Measurements from ENCODE around the gene TMEM141. TPM values are rescaled to one million over a fixed set of nuclear protein-coding genes. Genes with fewer than 3 reads are reported as not detected.
"Not testable (repeated sequence)": the region's sequence is repeated elsewhere in the genome, so short reads cannot be mapped to it uniquely, and the experiment has no call there.

The TMEM141 gene
- total and polyA plus RNA-seq, 5 donors from 2014 or later: 20.7 to 39.3 (median 32.9) TPM

DNA sequence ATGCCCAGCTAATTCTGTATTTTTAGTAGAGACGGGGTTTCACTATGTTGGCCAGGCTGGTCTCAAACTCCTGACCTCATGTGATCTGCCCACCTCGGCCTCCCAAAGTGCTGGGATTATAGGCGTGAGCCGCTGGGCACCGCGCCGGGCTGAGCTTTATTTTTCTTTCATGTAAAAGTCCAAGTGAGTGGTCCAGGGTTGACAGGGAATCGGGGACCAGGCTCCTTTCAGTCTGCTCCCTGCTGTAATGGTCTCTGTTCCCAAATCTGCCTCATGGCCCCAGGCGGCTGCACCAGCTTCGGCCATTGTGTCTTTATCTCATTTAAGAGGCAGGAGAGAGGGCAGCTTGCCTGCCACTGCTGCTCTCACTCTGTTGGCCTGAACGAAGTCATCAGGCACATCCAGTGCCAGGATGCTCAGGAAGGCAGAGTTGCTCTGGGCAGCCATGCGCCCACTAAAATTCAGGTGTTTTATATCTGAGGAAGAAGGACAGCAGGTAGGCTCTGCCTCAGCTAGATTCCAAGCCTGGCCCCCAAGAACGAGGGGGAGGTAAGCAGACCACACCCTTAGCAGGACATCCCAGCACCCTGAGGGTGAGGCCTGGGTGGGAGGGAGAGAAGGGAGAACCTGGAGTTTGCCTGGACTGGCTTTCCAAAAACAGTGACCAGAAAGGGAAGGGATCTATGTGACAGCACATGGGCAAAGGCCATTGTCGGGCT, 3.3 kb downstream of the TMEM141 start:
- H3K36me3 ChIP-seq (ENCODE audit: control insufficient read depth, insufficient read depth, low read length): peaks cover 3% of the 10 kb centered on the region
- ATAC-seq (ENCODE audit: low read depth in 2 of 2) (no peak), DNase-seq (no peak)
- H3K4me3 ChIP-seq (ENCODE audit: low read depth, low read length): no peak overlapping the region
- H3K27me3 ChIP-seq (ENCODE audit: control insufficient read depth, insufficient read depth, low read length): no peaks in the 10 kb centered on the region
- H3K4me1 Mint-ChIP-seq: peaks cover 0 to 48% (median 14%) of the 10 kb centered on the region in 4 donors
- peaks cover 17% of the 10 kb centered on the region for H3K27me3 Mint-ChIP-seq
- peaks cover 31% of the 10 kb centered on the region for H3K4me1 ChIP-seq (ENCODE audit: control insufficient read depth, insufficient read depth, low read length, poor library complexity, severe bottlenecking)
- H3K36me3 Mint-ChIP-seq: no peaks in the 10 kb centered on the region
- H3K9me3 ChIP-seq (ENCODE audit: control insufficient read depth in 2 of 2, low read length in 2 of 2): no peaks in the 10 kb centered on the region
- no peak overlapping the region for H3K4me3 Mint-ChIP-seq
- H3K27ac Mint-ChIP-seq: no peak overlapping the region
- H3K9me3 Mint-ChIP-seq: no peaks in the 10 kb centered on the region
- no peak overlapping the region for H3K27ac ChIP-seq (ENCODE audit: insufficient read depth, low read length, poor library complexity, severe bottlenecking)

DNA sequence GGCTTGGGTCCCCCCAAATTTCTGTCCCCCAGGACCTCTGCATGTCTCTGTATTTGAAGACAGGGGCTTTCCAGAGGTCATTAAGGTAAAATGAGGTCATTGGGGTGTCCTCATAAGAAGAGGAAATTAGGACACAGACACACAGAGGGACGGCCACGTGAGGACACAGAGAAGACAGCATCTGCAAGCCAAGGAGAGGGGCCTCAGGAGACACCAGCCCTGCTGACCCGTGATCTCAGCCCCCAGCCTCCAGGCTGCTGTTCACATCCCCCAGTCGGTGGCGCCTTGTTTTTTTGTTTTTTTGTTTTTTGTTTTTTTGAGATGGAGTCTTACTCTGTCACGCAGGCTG, 3.8 kb downstream of the TMEM141 start:
- DNase-seq: no peak
- Histone ChIP-seq H3K9me3 (ENCODE audit: control insufficient read depth in 2 of 2, low read length in 2 of 2) (no peaks in the 10 kb centered on the region), H3K27ac (ENCODE audit: insufficient read depth, low read length, poor library complexity, severe bottlenecking) (no peak overlapping the region), H3K36me3 (ENCODE audit: control insufficient read depth, insufficient read depth, low read length) (peaks cover 3% of the 10 kb centered on the region), H3K4me1 (ENCODE audit: control insufficient read depth, insufficient read depth, low read length, poor library complexity, severe bottlenecking) (peaks cover 36% of the 10 kb centered on the region), H3K4me3 (ENCODE audit: low read depth, low read length) (no peak overlapping the region), H3K27me3 (ENCODE audit: control insufficient read depth, insufficient read depth, low read length) (no peaks in the 10 kb centered on the region)
- ATAC-seq (ENCODE audit: low read depth in 2 of 2): no peak
- Mint-ChIP-seq H3K9me3 (no peaks in the 10 kb centered on the region), H3K27ac (no peak overlapping the region), H3K36me3 (no peaks in the 10 kb centered on the region), H3K4me1 (peaks cover 0 to 48% (median 14%) of the 10 kb centered on the region in 4 donors), H3K4me3 (no peak overlapping the region), H3K27me3 (peaks cover 17% of the 10 kb centered on the region)

DNA sequence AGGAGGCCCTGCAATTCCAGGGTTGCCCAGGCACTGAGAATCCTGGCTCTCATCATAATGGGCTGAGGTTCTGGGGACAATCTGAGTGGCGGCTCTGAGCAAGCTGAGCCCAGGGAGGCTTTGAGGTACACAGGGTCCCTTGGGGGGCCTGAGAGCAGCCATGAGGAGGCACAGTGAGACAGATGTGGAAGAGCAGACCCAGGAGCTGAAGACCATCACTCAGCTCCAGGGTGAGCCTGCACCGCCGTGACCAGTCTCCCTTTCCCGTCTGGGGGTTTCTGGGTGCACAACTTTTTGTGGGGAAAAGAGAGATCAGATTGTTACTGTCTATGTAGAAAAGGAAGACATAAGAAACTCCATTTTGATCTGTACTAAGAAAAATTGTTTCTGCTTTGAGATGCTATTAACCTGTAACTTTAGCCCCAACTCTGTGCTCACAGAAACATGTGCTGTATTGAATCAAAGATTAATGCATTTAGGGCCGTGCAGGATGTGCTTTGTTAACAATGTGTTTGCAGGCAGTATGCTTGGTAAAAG, 5.2 kb downstream of the TMEM141 start, which contains the start of gene CCDC183:
Gene CCDC183, plus strand, starts transcription at position 101 of the 537 bp plus-strand sequence. Its CDS starts 60 bp downstream, at position 161.
- no peak within 1 kb of the TSS for H3K4me3 ChIP-seq (ENCODE audit: low read depth, low read length)
- Mint-ChIP-seq H3K4me3 (peak within 1 kb of the TSS; percentile 13 to 61 (median 26)), H3K27me3 (peaks cover 25% of the 10 kb centered on the region), H3K4me1 (peaks cover 0 to 50% (median 9%) of the 10 kb centered on the region in 4 donors), H3K36me3 (no peaks in the 10 kb centered on the region), H3K9me3 (no peaks in the 10 kb centered on the region), H3K27ac (peak within 1 kb of the TSS in 1 of 3 donors; percentile 29)
- DNase-seq: no peak
- no peak within 1 kb of the TSS for H3K27ac ChIP-seq (ENCODE audit: insufficient read depth, low read length, poor library complexity, severe bottlenecking)
- peaks cover 41% of the 10 kb centered on the region for H3K4me1 ChIP-seq (ENCODE audit: control insufficient read depth, insufficient read depth, low read length, poor library complexity, severe bottlenecking)
- no peak for ATAC-seq (ENCODE audit: low read depth in 2 of 2)
- H3K36me3 ChIP-seq (ENCODE audit: control insufficient read depth, insufficient read depth, low read length): peaks cover 3% of the 10 kb centered on the region
- no peaks in the 10 kb centered on the region for H3K9me3 ChIP-seq (ENCODE audit: control insufficient read depth in 2 of 2, low read length in 2 of 2)
- no peaks in the 10 kb centered on the region for H3K27me3 ChIP-seq (ENCODE audit: control insufficient read depth, insufficient read depth, low read length)

DNA sequence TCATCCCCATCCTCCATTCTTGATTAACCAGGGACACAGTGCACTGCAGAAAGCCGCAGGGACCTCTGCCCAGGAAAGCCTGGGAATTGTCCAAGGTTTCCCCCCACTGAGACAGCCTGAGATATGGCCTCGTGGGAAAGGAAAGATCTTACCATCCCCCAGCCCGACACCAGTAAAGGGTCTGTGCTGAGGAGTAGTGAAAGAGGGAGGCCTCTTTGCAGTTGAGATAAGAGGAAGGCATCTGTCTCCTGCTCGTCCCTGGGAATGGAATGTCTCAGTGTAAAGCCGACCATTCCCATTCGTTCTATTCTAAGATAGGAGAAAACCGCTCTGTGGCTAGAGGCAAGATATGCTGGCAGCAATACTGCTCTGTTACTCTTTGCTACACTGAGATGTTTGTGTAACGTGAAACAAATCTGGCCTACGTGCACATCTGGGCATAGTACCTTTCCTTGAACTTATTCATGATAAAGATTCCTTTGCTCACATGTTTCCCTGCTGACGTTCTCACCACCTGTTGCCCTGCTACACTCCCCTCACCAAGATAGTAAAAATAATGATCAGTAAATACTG, 5.7 kb downstream of the TMEM141 start:
- peaks cover 0 to 50% (median 8%) of the 10 kb centered on the region in 4 donors for H3K4me1 Mint-ChIP-seq
- not testable (repeated sequence) for H3K36me3 ChIP-seq (ENCODE audit: control insufficient read depth, insufficient read depth, low read length); H3K27ac ChIP-seq (ENCODE audit: insufficient read depth, low read length, poor library complexity, severe bottlenecking); ATAC-seq (ENCODE audit: low read depth in 2 of 2); DNase-seq; H3K4me3 ChIP-seq (ENCODE audit: low read depth, low read length); H3K27me3 ChIP-seq (ENCODE audit: control insufficient read depth, insufficient read depth, low read length); H3K36me3 Mint-ChIP-seq; H3K9me3 Mint-ChIP-seq; H3K9me3 ChIP-seq (ENCODE audit: control insufficient read depth in 2 of 2, low read length in 2 of 2)
- peaks cover 30% of the 10 kb centered on the region for H3K27me3 Mint-ChIP-seq
- H3K27ac Mint-ChIP-seq: peak overlapping the region in 1 of 3 donors; percentile 29
- peak overlapping the region in 3 of 4 donors; percentile 15 to 37 (median 27) for H3K4me3 Mint-ChIP-seq
- H3K4me1 ChIP-seq (ENCODE audit: control insufficient read depth, insufficient read depth, low read length, poor library complexity, severe bottlenecking): peaks cover 36% of the 10 kb centered on the region

DNA sequence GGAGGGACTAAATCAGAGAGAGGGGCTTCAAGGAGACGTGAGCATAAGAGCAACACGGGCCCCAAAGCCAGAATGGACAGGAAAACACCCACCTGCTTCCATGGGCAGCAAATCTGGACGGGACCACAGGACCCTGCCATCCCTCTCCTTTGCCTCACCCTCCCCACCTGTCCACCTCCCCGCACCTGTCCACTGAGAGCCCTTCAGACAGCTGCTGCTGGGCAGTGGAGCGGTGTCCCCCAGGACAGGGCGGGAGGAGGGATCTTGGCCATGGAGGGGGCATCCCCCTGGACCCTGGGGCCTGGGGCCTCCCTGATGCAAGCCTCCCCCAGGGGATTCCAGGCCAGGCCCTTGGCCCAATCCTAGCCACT, 7.5 kb downstream of the TMEM141 start:
- peaks cover 0 to 40% (median 8%) of the 10 kb centered on the region in 4 donors for H3K4me1 Mint-ChIP-seq
- H3K4me1 ChIP-seq (ENCODE audit: control insufficient read depth, insufficient read depth, low read length, poor library complexity, severe bottlenecking): peaks cover 29% of the 10 kb centered on the region
- H3K27ac ChIP-seq (ENCODE audit: insufficient read depth, low read length, poor library complexity, severe bottlenecking): no peak overlapping the region
- H3K27me3 Mint-ChIP-seq: peaks cover 34% of the 10 kb centered on the region
- no peak for DNase-seq
- H3K27me3 ChIP-seq (ENCODE audit: control insufficient read depth, insufficient read depth, low read length): no peaks in the 10 kb centered on the region
- no peaks in the 10 kb centered on the region for H3K36me3 ChIP-seq (ENCODE audit: control insufficient read depth, insufficient read depth, low read length)
- H3K4me3 ChIP-seq (ENCODE audit: low read depth, low read length): no peak overlapping the region
- no peaks in the 10 kb centered on the region for H3K36me3 Mint-ChIP-seq
- H3K4me3 Mint-ChIP-seq: peak overlapping the region in 1 of 4 donors; percentile 32
- no peak overlapping the region for H3K27ac Mint-ChIP-seq
- H3K9me3 ChIP-seq (ENCODE audit: control insufficient read depth in 2 of 2, low read length in 2 of 2): no peaks in the 10 kb centered on the region
- H3K9me3 Mint-ChIP-seq: no peaks in the 10 kb centered on the region
- ATAC-seq (ENCODE audit: low read depth in 2 of 2): no peak

DNA sequence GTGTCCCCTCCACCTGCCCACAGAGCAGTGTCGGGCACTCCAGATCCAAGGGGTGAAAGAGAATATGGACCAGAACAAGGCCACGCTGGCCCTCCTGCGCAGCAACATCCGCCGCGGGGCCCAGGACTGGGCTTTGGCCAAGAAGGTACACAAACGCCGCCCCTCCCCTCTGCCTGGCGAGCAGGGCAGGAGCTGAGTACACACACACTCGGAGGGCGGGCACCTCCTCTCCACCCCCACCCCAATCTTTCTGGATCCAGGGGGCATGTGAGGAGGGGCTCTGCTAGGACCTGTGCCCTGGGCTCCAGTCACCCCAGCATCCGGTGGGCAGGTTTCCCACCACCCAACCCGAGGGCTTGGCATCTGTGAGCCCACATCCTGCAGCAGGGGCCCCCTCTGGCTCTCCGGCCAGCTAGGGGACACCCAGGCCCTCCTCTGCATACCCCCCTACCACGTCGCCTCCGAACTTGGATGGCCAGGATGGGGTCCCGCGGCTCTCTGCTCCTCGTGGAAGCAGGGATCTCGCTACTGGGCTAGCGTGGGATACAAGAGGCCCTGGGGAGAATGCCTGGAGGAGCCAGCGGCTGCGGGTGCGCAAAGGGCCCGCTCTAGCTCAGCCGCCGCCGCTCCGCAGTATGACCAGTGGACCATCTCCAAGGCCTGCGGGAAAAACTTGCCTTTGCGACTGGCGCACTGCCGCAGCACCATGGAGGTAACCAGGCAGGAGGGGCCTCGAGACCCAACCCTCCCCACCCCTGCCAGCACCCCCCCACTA, 8.1 kb downstream of the TMEM141 start:
- Mint-ChIP-seq H3K9me3 (no peaks in the 10 kb centered on the region), H3K36me3 (no peaks in the 10 kb centered on the region), H3K4me3 (peak overlapping the region in 3 of 4 donors; percentile 55 to 87 (median 73)), H3K27me3 (peaks cover 34% of the 10 kb centered on the region), H3K27ac (no peak overlapping the region), H3K4me1 (peaks cover 0 to 44% (median 8%) of the 10 kb centered on the region in 4 donors)
- Histone ChIP-seq H3K27ac (ENCODE audit: insufficient read depth, low read length, poor library complexity, severe bottlenecking) (no peak overlapping the region), H3K4me1 (ENCODE audit: control insufficient read depth, insufficient read depth, low read length, poor library complexity, severe bottlenecking) (peaks cover 29% of the 10 kb centered on the region), H3K36me3 (ENCODE audit: control insufficient read depth, insufficient read depth, low read length) (no peaks in the 10 kb centered on the region), H3K9me3 (ENCODE audit: control insufficient read depth in 2 of 2, low read length in 2 of 2) (no peaks in the 10 kb centered on the region), H3K27me3 (ENCODE audit: control insufficient read depth, insufficient read depth, low read length) (no peaks in the 10 kb centered on the region), H3K4me3 (ENCODE audit: low read depth, low read length) (no peak overlapping the region)
- no peak for DNase-seq
- ATAC-seq (ENCODE audit: low read depth in 2 of 2): no peak

DNA sequence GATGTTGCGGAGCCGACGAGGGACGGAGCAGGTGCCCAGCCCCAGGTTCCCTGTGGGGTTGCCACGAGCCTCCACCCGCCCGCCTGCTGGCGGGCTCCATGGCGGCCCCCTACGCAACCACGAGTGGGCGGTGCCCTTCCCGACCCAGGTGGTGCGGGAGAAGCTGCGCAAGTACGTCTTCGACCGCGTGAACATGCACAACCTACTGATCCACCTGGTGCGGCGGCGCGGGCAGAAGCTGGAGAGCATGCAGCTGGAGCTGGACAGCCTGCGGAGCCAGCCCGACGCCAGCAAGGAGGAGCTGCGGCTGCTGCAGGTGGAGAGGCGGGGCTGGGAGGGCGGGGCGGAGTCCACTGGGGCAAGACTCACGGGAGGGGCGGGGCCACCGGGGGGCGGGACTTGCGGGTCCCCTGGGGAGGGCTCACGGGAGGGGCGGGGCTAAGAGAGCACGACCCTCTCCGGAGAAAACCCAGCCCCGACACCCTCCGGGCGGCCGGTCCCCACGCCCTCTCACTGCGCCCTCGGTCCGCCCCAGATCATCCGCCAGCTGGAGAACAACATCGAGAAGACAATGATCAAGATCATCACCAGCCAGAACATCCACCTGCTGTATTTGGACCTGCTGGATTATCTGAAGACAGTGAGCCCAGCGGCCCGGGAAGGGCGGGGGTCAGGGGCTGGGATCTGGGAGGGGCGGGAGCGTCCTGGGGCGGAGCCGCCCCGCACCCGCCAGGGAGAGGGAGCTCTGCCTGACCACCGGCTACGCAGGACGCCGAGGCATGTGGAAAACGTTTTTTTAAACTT, 8.9 kb downstream of the TMEM141 start:
- peak; percentile 75 to 77 for ATAC-seq (ENCODE audit: low read depth in 2 of 2)
- peaks cover 29% of the 10 kb centered on the region for H3K4me1 ChIP-seq (ENCODE audit: control insufficient read depth, insufficient read depth, low read length, poor library complexity, severe bottlenecking)
- Mint-ChIP-seq H3K4me3 (peak overlapping the region; percentile 73 to 87 (median 80)), H3K27ac (peak overlapping the region in 1 of 3 donors; percentile 56), H3K9me3 (no peaks in the 10 kb centered on the region), H3K27me3 (peaks cover 34% of the 10 kb centered on the region), H3K4me1 (peaks cover 0 to 44% (median 8%) of the 10 kb centered on the region in 4 donors), H3K36me3 (no peaks in the 10 kb centered on the region)
- H3K4me3 ChIP-seq (ENCODE audit: low read depth, low read length): peak overlapping the region; percentile 51
- no peaks in the 10 kb centered on the region for H3K27me3 ChIP-seq (ENCODE audit: control insufficient read depth, insufficient read depth, low read length)
- peak; percentile 78 to 92 (median 90) for DNase-seq
- no peaks in the 10 kb centered on the region for H3K36me3 ChIP-seq (ENCODE audit: control insufficient read depth, insufficient read depth, low read length)
- H3K9me3 ChIP-seq (ENCODE audit: control insufficient read depth in 2 of 2, low read length in 2 of 2): no peaks in the 10 kb centered on the region
- no peak overlapping the region for H3K27ac ChIP-seq (ENCODE audit: insufficient read depth, low read length, poor library complexity, severe bottlenecking)

All from CD4-positive, CD25-positive, alpha-beta regulatory T cell (primary cell).